ENCODE data around the gene SDK2. TPM values are rescaled to one million over a fixed set of nuclear protein-coding genes. Genes with fewer than 3 reads are reported as not detected.
"Not testable (repeated sequence)": the region's sequence is repeated elsewhere in the genome, so short reads cannot be mapped to it uniquely, and the experiment has no call there.

The SDK2 gene
- total RNA-seq, 1 donor from 2014 or later: 0.96 TPM

DNA sequence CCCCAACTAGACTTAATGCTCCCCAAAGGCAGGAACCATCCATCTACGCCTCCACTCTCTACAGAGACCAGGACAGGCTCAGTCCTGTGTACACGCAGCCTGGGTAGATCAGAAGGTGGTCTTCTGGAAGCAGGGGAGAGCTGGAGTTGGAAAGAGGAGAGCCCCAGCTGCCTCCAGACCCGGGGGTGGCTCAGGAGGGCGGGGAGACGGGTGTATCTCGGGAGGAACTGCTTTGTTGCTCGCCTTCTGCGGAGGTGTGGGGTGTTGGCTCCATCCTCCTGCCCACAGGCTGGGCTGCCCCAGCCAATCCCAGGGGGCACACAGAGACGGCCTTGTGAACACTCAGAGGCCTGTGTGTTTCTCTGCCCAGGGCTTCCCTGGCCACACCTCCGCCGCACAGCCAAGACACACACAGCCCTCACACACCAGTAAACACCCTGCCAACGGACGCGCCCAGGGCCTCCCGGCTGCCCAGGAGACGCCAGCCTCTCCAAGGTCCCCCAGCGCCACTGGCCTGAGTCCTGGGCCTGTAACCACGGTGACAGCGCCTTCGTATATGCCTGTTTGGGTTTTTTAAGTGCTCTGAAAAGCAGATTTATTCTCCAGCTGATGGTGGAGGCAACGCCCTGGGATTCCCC lies 189.1 kb downstream of the SDK2 start:
- DNase-seq (ENCODE audit: low spot score): no peak

DNA sequence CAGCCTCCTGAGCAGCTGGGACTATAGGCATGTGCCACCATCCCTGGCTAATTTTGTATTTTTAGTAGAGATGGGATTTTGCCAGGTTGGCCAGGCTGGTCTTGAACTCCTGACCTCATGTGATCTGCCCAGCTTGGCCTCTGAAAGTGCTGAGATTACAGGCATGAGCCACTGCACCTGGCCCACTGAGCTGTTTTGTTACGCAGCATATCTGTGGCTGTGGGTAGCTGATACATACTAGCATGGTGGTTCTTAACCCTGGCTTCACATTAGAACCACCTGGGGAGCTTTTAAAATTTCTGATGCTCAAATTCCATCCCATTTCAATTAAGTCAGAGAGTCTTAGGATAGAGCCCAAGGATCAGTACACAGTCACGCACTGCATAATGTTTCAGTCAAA lies 190.8 kb downstream of the SDK2 start:
- DNase-seq (ENCODE audit: low spot score): not testable (repeated sequence)

DNA sequence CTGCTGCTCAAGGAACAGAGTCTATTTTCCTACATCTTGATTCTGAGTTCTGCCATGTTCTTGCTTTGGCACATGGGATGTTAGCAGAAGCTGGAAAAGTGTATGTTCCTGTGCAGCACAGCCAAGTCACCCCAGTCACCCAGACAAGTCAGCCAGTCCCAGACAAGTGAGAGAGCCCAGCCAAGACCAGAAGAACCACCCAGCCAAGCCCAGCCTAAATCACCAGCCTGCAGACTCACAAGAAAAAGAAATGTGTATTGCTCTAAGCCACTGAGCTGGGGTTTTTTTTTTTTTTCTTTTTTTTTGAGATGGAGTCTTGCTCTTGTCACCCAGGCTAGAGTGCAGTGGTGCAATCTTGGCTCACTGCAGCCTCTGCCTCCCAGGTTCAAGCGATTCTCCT lies 191.2 kb downstream of the SDK2 start:
- DNase-seq (ENCODE audit: low spot score): no peak

GRCh38 chr17:73452009-73452408 lies 192.2 kb downstream of the SDK2 start:
- DNase-seq (ENCODE audit: low spot score): no peak

GRCh38 chr17:73447319-73447718 lies 196.9 kb downstream of the SDK2 start:
- no peak for DNase-seq (ENCODE audit: low spot score)

GRCh38 chr17:73446617-73447016 lies 197.6 kb downstream of the SDK2 start:
- no peak for DNase-seq (ENCODE audit: low spot score)

GRCh38 chr17:73445466-73445865 lies 198.8 kb downstream of the SDK2 start:
- no peak for DNase-seq (ENCODE audit: low spot score)

DNA sequence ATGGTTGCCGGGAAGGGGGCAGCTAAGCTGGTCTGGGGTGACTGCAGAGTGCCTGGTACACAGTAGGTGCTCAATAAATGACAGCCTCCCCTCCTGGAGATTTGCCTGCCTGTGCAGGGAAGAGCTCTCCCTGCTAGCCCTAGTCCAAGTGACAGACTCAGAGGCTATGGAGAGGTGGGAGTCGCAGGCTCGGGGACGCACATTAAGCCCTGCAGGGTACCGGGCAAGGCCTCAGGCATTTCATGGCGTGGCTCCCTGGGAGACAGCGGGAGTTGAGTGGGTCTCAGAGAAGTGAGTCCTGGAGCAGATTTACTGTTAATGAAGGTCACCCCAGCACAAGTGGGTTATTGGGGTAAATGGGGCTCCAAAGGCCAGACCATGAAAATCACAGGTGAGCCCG lies 200.2 kb downstream of the SDK2 start:
- no peak for DNase-seq (ENCODE audit: low spot score)

GRCh38 chr17:73439597-73439996 lies 204.6 kb downstream of the SDK2 start:
- DNase-seq (ENCODE audit: low spot score): no peak

DNA sequence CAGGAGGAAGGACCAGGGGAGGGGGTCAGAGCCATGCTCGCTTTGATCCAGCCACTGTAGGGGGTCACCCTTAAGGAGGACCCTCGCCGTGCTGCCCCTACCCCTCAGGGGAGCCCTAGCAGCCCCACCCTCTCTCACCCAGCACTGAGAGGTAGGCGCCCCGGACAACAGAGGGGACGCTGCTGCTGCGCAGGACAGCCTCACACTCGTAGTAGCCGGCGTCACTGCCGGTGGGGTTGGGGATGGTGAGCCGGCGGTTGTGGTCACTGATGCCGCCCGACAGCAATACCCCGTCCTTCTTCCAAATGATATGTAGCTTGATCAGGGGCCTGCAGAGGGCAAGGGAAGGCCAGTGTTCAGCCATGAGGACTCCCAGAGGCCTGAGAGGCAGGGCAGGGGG lies 206.4 kb downstream of the SDK2 start:
- no peak for DNase-seq (ENCODE audit: low spot score)

GRCh38 chr17:73436954-73437353 lies 207.3 kb downstream of the SDK2 start:
- DNase-seq (ENCODE audit: low spot score): no peak

DNA sequence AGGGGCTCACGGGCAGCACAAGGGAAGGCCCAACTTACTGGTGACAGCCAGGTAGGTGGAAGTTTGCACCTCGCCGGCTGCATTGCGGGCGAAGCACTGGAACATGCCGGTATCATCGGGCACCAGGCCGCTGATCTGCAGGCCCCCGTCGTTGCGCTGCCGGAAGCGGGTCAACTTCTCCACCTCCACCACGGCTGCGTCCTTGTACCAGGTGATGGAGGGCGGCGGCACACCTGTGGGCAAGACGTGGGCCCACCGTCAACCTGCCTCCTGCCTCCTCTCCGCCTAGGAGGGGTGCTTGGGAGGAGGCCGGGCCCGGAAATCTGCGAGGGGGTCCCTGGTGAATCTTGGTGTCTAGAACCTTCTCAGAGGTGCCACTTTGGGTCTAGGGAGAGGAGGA lies 208.8 kb downstream of the SDK2 start:
- no peak for DNase-seq (ENCODE audit: low spot score)

GRCh38 chr17:73434154-73434553 lies 210.1 kb downstream of the SDK2 start:
- DNase-seq (ENCODE audit: low spot score): no peak

DNA sequence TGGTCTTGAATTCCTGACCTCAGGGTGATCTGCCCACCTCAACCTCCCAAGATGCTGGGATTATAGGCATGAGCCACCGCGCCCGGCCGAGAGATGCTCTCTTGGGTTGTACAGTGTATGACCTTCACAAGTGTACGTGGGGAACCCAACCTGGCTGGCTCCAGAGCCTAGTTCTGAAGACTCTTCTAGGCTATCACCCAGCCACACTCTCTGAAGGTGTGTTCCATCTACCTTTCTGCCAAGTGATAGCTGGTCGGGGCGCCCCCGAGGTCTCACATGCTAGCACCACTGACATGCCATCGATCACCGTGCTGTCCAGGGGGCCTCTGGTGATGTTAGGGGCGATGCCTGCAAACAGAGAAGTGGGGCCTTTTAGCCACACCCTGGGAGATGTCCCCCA lies 210.7 kb downstream of the SDK2 start:
- DNase-seq (ENCODE audit: low spot score): no peak

DNA sequence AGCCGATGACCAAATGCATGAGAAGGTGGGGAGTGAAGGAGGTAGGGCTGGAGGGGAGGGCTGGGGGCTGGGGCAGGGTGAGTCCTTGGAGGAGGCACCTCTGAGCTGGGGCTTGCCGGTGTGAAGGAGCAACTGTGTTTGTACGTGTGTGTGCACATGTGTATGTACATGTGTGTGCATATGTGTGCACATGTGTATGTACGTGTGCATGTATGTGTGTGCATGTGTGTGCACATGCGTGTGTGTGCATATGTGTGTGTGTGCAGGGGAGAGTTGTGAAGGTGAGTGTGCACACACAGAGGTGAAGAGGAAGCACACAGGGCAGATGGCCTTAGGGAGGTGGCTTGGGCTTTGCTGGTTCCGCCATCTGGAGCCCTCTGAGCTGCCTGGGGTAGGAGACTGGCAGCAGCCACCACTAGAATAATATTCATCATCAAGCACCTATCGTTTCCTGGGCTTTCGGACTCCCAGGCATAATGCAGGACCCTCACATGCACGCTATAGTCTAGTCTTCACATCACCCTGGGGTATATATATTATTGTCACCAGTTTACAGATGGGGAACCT lies 211.5 kb downstream of the SDK2 start:
- DNase-seq (ENCODE audit: low spot score): no peak

GRCh38 chr17:73431401-73432205 lies 212.6 kb downstream of the SDK2 start:
- no peak for DNase-seq (ENCODE audit: low spot score)

DNA sequence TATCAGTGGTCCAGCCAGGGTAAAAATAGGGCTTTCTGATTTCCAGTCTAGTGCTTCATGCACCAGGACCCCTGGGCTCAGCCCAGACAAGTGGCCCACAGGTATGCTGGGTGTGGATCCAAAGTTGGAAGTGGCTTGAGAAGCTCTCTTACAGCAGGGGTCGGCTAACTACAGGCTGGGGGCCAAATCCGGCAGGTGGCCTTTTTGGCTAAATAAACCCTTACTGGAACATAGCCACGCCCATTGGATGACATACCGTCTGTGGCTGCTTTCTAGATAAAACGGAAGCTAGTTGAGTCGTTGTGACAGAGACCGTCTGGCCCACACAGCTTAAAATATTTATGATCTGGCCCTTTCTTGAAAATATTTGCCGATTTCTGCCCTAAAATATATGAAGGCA lies 213.4 kb downstream of the SDK2 start:
- DNase-seq (ENCODE audit: low spot score): no peak

- no peak for DNase-seq (ENCODE audit: low spot score)
Measured at GRCh38 chr17:73430165-73430680, 214.0 kb downstream of the SDK2 start.

- DNase-seq (ENCODE audit: low spot score): peak; percentile 89
Measured at GRCh38 chr17:73429440-73430164, 214.6 kb downstream of the SDK2 start.

DNA sequence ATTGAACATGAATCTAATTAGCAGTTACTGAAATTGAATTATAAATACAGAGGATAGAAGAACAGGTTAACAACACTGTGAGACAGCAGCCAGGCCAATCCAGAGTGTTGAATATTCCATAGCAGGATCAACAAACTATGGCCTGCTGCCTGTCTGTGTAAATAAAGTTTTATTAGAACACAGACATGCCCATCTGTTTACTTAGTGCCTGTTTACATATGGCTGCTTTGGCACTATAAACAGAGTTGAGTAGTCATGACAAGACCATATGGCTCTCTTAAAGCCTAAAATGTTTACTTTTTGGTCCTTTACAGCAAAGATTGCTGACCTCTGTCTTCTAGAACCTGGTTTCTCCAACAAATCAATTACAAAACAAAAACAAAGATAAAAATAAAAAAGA lies 217.0 kb downstream of the SDK2 start:
- DNase-seq (ENCODE audit: low spot score): no peak

GRCh38 chr17:73424571-73424970 lies 219.7 kb downstream of the SDK2 start:
- no peak for DNase-seq (ENCODE audit: low spot score)

- no peak for DNase-seq (ENCODE audit: low spot score)
Measured at GRCh38 chr17:73423806-73424205, 220.4 kb downstream of the SDK2 start.

Data from umbilical cord (tissue), 2 donors.